Coronary artery (tissue), 2 donors: ENCODE measurements around the gene PLA2G2C.

Experiments
- DNase-seq: peaks from one replicate; pipeline ENCODE4 v3.0.0-alpha.2; 2017; ENCODE audit warnings: low spot score
- H3K27ac ChIP-seq, 2 donors: fragments of 200-600 bp; sonication (generic); one replicate each; pipeline ENCODE4 v1.5.1; 2016 to 2019
- H3K4me3 ChIP-seq: fragments of 200-600 bp; sonication (generic); 2 replicates; pipeline ENCODE4 v1.5.1; 2016; ENCODE audit warnings: mild to moderate bottlenecking, moderate library complexity
- TF ChIP-seq, protein P1 (sequence below): fragments of 200-600 bp; sonication (generic); IDR thresholded peaks from one replicate; pipeline ENCODE4 v1.5.1; 2019; ENCODE audit warnings: antibody characterized with exemption

The PLA2G2C gene

DNA sequence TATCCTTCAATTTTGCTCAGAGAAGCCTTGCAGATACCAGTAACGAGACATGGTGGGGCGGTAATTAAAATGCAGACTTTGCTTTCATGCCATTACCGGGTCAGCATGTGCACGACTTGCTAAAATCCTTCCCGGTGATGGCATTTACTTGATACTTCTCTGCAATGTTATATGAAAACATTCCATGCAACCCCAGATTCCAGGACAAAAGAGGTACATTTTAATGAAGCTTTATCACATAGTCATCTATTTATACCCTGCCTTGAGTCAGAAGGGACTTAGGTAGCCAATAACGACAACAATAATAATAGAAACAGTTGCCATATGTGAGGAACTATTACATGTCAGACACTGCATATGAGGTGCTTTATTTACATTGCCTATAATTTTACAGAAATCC, 29.4 kb upstream of the PLA2G2C start:
- no peak overlapping the region for H3K27ac ChIP-seq
- TF ChIP-seq, protein P1, sequence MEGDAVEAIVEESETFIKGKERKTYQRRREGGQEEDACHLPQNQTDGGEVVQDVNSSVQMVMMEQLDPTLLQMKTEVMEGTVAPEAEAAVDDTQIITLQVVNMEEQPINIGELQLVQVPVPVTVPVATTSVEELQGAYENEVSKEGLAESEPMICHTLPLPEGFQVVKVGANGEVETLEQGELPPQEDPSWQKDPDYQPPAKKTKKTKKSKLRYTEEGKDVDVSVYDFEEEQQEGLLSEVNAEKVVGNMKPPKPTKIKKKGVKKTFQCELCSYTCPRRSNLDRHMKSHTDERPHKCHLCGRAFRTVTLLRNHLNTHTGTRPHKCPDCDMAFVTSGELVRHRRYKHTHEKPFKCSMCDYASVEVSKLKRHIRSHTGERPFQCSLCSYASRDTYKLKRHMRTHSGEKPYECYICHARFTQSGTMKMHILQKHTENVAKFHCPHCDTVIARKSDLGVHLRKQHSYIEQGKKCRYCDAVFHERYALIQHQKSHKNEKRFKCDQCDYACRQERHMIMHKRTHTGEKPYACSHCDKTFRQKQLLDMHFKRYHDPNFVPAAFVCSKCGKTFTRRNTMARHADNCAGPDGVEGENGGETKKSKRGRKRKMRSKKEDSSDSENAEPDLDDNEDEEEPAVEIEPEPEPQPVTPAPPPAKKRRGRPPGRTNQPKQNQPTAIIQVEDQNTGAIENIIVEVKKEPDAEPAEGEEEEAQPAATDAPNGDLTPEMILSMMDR, result no peak
- H3K4me3 ChIP-seq, result no peak overlapping the region
- no peak for DNase-seq

DNA sequence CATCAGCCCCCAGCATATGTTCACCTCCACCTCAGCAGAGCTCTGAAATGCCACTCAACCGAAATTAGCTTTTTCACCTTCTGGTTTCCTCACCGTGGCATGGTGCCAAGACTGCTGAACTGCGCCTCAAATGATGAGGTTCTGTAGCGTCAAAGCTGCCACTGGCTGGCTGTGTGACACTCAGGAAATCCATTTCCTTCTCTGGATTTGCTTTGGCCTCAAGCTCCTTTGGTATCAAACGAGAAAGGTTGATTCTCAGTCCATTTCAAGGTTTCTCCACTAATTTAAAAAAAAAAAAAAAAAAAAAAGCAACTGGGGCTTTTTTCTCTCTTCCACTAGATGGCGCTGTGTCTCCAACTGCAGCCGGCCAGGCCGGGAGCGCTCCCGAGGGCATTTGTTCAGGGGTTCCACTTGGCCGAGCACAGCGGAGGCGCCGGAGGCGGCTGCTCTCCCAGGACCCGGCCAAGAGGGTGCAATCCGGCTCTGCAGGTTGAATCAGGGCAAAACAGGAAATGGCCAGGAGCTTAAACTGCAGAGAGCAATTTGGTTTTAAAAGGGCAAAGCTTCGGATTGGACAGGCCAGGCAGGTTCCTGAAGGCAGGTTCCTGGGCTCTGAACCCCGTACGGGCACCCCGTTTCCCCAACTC, 26.5 kb upstream of the PLA2G2C start:
- DNase-seq, result no peak
- Histone ChIP-seq H3K27ac (no peak overlapping the region), H3K4me3 (peak overlapping the region; percentile 17)
- TF ChIP-seq, protein P1, result peak; percentile 65

DNA sequence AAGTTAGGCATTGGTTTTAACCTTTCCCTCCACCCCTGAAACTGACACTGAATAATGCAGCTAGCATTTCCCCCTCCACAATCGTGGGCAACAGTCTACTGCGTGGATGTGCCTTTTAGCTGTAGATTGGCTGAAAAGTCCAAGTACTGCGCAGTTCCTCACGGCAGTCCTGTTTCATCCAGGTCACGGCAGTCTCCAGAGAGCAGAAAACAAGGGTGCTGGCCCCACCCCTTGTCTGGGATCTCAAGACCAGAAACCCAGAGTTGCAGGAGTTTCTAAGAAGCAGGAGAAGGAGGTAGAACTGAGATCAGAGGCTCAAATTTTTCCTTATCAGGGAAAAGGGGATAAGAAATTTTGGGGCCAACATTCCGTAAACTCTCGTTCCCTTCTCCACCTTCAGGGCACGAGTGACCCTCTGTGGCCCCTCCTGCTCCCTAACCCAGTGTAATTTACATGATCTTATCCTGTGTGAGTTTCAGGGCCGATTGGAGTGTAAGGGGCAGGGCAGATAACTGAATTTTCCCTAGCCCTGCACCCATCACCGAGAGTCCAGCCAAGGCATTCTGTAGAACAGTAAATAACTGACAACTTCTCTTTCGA, 25.9 kb upstream of the PLA2G2C start:
- DNase-seq, result no peak
- TF ChIP-seq, protein P1, result no peak
- Histone ChIP-seq H3K4me3 (no peak overlapping the region), H3K27ac (no peak overlapping the region)

DNA sequence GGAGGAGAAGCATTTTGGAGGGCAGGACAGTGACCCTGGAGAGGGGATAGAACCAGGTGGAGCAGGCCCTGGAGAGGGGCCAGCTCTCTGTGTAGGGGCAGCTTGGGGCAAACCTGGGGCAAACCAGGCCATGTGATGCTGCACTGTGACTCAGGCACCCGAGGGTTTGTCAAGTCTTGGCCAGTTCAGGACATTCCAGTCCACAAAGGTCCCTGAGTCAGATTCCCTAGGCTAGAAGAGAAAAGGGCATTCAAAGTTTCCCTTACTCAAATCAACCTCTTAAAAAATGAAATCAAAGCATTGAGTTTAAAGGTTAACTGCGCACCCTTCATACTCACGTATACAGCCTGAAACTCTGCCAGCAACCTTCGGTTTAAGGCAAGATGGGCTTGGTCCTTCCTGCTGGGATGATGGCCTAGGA, 25.2 kb upstream of the PLA2G2C start:
- no peak for DNase-seq
- no peak overlapping the region for H3K27ac ChIP-seq
- H3K4me3 ChIP-seq, result no peak overlapping the region
- TF ChIP-seq, protein P1, result no peak

DNA sequence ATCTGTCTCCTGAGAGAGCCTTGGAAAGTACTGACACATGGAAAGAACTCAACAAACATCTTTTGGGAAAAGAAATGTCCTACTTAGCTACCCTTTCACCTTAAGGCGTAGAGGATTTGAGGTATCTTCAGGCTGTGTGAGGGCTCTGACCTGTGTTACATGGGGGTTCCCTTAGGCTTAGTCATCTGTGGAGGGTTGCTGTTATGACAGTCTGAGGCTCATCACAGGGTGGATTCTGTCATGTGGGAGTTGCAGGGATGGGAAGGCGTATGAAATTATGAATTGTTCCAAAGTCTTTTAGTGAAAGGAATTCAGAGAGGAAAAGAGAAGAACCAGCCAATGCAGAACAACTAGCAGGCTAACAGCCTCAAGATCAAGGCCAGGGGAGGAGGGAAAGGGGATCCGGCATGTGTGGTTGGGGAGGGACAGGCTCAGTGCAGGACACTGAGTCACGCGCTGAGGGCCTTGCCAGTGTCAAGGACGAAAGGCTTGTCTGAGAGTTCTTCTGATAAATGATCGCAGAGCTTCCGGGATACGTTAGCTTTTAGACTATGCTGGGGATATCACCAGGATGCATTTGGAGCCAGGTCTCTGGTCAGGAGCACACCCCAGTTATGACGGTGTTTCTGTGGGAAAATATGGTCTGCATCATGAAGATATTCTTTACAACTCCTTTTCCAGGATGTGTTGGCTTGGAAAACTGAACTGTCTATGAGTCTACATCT, 24.6 kb upstream of the PLA2G2C start:
- no peak overlapping the region for H3K4me3 ChIP-seq
- no peak overlapping the region for H3K27ac ChIP-seq
- TF ChIP-seq, protein P1, result no peak
- DNase-seq, result no peak

DNA sequence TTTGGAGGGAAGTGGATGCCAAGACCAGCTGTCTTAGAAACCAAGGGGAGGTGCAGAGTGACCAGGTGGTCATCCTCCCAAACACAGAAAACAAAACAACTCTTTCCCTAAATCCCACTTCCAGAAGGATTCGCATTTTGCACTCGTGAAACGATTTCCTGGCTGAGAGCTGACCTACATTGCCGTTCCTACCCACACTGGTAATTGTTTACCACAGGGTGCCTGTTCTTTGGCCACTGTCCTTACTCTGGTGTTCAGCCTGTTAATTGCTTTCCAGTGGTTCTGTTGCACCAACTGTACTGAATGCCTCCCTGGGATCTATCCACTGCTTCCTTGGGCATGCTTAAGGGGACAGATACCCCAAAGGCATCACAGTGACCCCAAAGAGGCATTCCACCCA, 23.2 kb upstream of the PLA2G2C start:
- Histone ChIP-seq H3K4me3 (no peak overlapping the region), H3K27ac (no peak overlapping the region)
- TF ChIP-seq, protein P1, result no peak
- DNase-seq, result no peak
